Thymus (tissue), 11 donors: ENCODE results near the gene SPATA31E1. TPM values are rescaled to one million over a fixed set of nuclear protein-coding genes. Genes with fewer than 3 reads are reported as not detected.
"Not testable (repeated sequence)": the region's sequence is repeated elsewhere in the genome, so short reads cannot be mapped to it uniquely, and the experiment has no call there.

Source experiments
- DNase-seq, 9 donors: peaks; one replicate each; pipeline ENCODE4 v3.0.0-alpha.2; 2013; ENCODE audit warnings: low spot score in 9 of 9, low read depth in 6 of 9, missing footprints in 1 of 9
- H3K27ac ChIP-seq, 2 donors: one replicate each; pipeline ENCODE4 v1.5.1; 2013; ENCODE audit warnings: control low read depth in 1 of 2, low read depth in 1 of 2, low read length in 1 of 2, mild to moderate bottlenecking in 1 of 2, moderate library complexity in 1 of 2
- H3K27me3 ChIP-seq, 2 donors: one replicate each; pipeline ENCODE4 v1.5.1; 2013; ENCODE audit warnings: low read length in 1 of 2; ENCODE audit not compliant: control insufficient read depth in 2 of 2, insufficient read depth in 1 of 2
- H3K36me3 ChIP-seq, 2 donors: one replicate each; pipeline ENCODE4 v1.5.1; 2013; ENCODE audit warnings: low read length in 1 of 2, mild to moderate bottlenecking in 1 of 2, moderate library complexity in 1 of 2; ENCODE audit not compliant: control insufficient read depth in 2 of 2, insufficient read depth in 2 of 2
- H3K4me1 ChIP-seq, 2 donors: one replicate each; pipeline ENCODE4 v1.5.1; 2013; ENCODE audit warnings: low read length in 2 of 2; ENCODE audit not compliant: control insufficient read depth in 2 of 2, insufficient read depth in 2 of 2
- H3K4me3 ChIP-seq, 2 donors: one replicate each; pipeline ENCODE4 v1.5.1; 2013; ENCODE audit warnings: low read length in 2 of 2, control low read depth in 1 of 2, mild to moderate bottlenecking in 1 of 2
- H3K9me3 ChIP-seq, 2 donors: one replicate each; pipeline ENCODE4 v1.5.1; 2013; ENCODE audit warnings: low read length in 1 of 2, mild to moderate bottlenecking in 1 of 2; ENCODE audit not compliant: control insufficient read depth in 2 of 2, insufficient read depth in 1 of 2
- WGBS: extraction: QIAGEN DNeasy Blood & Tissue Kit; methylation state at CpG from one replicate; pipeline ENCODE4 v1.1.7; 2013; 5-methylcytosine and 5-hydroxymethylcytosine counted together
- polyA plus RNA-seq: library from polyadenylated mRNA; stranded (reverse); fragments of 200-250 nt; gene quantifications from one replicate; pipeline ENCODE4 v1.2.3, GENCODE V29; 2013
- total RNA-seq: library from RNA; stranded (reverse); fragments of 120-200 nt; gene quantifications from one replicate; pipeline ENCODE4 v1.2.4, GENCODE V29; 2013
- donor health status: healthy.

The SPATA31E1 gene
- total and polyA plus RNA-seq, 2 donors, result 0.02 TPM; not detected in 1

GRCh38 chr9:87898151-87898550, 15.5 kb downstream of the SPATA31E1 start:
- Histone ChIP-seq H3K27ac (no peak overlapping the region), H3K4me3 (no peak overlapping the region), H3K27me3 (no peaks in the 10 kb centered on the region), H3K4me1 (no peaks in the 10 kb centered on the region), H3K9me3 (peaks cover 0 to 13% of the 10 kb centered on the region in 2 donors), H3K36me3 (no peaks in the 10 kb centered on the region)
- no peak for DNase-seq

- H3K27ac ChIP-seq, H3K27me3 ChIP-seq, H3K4me3 ChIP-seq, H3K36me3 ChIP-seq, H3K4me1 ChIP-seq, DNase-seq, H3K9me3 ChIP-seq: not testable (repeated sequence)
- 99% methylated on average over 11 of the region's 11 CpGs for WGBS
Observed at GRCh38 chr9:87902371-87902770, 19.7 kb downstream of the SPATA31E1 start.

GRCh38 chr9:87909310-87910041, 26.8 kb downstream of the SPATA31E1 start:
- Histone ChIP-seq H3K36me3 (no peaks in the 10 kb centered on the region), H3K27me3 (no peaks in the 10 kb centered on the region), H3K27ac (no peak overlapping the region), H3K9me3 (no peaks in the 10 kb centered on the region), H3K4me1 (no peaks in the 10 kb centered on the region), H3K4me3 (no peak overlapping the region)
- WGBS, result 95% methylated on average over 20 of the region's 20 CpGs
- no peak for DNase-seq

GRCh38 chr9:87910821-87911220, 28.1 kb downstream of the SPATA31E1 start:
- Histone ChIP-seq H3K4me1 (no peaks in the 10 kb centered on the region), H3K4me3 (no peak overlapping the region), H3K9me3 (no peaks in the 10 kb centered on the region), H3K36me3 (no peaks in the 10 kb centered on the region), H3K27me3 (no peaks in the 10 kb centered on the region), H3K27ac (no peak overlapping the region)
- no peak for DNase-seq
- WGBS, result 90% methylated on average over 3 of the region's 3 CpGs

- H3K36me3 ChIP-seq, H3K27me3 ChIP-seq, H3K4me1 ChIP-seq, H3K27ac ChIP-seq, H3K4me3 ChIP-seq, H3K9me3 ChIP-seq, DNase-seq: not testable (repeated sequence)
- WGBS, result no CpG with 5 or more reads among the region's 8 CpGs
Observed at GRCh38 chr9:87917662-87918061, 35.0 kb downstream of the SPATA31E1 start, which contains the start of gene SPATA31C1. Gene SPATA31C1, plus strand, starts transcription at chr9:87917962.

- not testable (repeated sequence) for H3K9me3 ChIP-seq, H3K27me3 ChIP-seq, H3K36me3 ChIP-seq, H3K4me1 ChIP-seq, H3K4me3 ChIP-seq, H3K27ac ChIP-seq, DNase-seq
- 57% methylated on average over 12 of the region's 13 CpGs for WGBS
Observed at GRCh38 chr9:87919013-87919412, 36.3 kb downstream of the SPATA31E1 start.

- H3K27me3 ChIP-seq, H3K9me3 ChIP-seq, H3K4me3 ChIP-seq, DNase-seq, H3K4me1 ChIP-seq, H3K27ac ChIP-seq, H3K36me3 ChIP-seq: not testable (repeated sequence)
- WGBS, result 89% methylated on average over 8 of the region's 8 CpGs
Observed at GRCh38 chr9:87921561-87921960, 38.9 kb downstream of the SPATA31E1 start.

- DNase-seq, result peak in 2 of 9 donors; percentile 21 to 26
- not testable (repeated sequence) for H3K9me3 ChIP-seq, H3K27me3 ChIP-seq, H3K4me3 ChIP-seq, H3K27ac ChIP-seq, H3K4me1 ChIP-seq, H3K36me3 ChIP-seq
- 12% methylated on average over 10 of the region's 10 CpGs for WGBS
Observed at GRCh38 chr9:87923012-87923411, 40.3 kb downstream of the SPATA31E1 start.

GRCh38 chr9:87924851-87925250, 42.2 kb downstream of the SPATA31E1 start:
- not testable (repeated sequence) for H3K4me1 ChIP-seq, DNase-seq, H3K36me3 ChIP-seq, H3K27ac ChIP-seq, H3K4me3 ChIP-seq, H3K27me3 ChIP-seq, H3K9me3 ChIP-seq
- WGBS, result 99% methylated on average over 10 of the region's 10 CpGs
